HepG2 (cell line): ENCODE data around the gene FANCF. TPM values are rescaled to one million over a fixed set of nuclear protein-coding genes. Genes with fewer than 3 reads are reported as not detected.

ENCODE experiments used
- ATAC-seq: fragments of 200-7000 bp; cut with Tn5 transposase; 3 replicates; pipeline ENCODE4 v1.9.1; 2020; ENCODE audit warnings: mild to moderate bottlenecking, moderate library complexity
- BruUV-seq: library from RNA; stranded (reverse); fragments of 400-500 nt; replicated peaks from 2 replicates; lab custom pipeline; 2021; lab: Mats Ljungman, UMichigan
- CTCF ChIA-PET: fragments of 300-600 bp; formaldehyde crosslinking; extraction: SDS; loops from one replicate; lab custom pipeline; 2021; ENCODE audit warnings: low total read pairs, inconsistent platforms, low intra/inter-chr PET ratio; lab: Yijun Ruan, JAX
- POLR2A ChIA-PET: fragments of 350-600 bp; sonication (Branson Sonifier 250); formaldehyde crosslinking; loops from one replicate; lab custom pipeline; 2020; ENCODE audit warnings: antibody characterized with exemption, inconsistent platforms; lab: Yijun Ruan, JAX
- DNase-seq: peaks from one replicate; pipeline ENCODE4 v3.0.0-alpha.2; 2015; ENCODE audit warnings: low spot score
- FAIRE-seq: peaks from 3 replicates; lab custom pipeline; 2011; peaks lifted over from hg19 to GRCh38; lab: Jason Lieb, UNC
- H2AFZ ChIP-seq: one replicate; pipeline ENCODE4 v1.6.1; 2011; ENCODE audit warnings: low read length, inconsistent platforms
- H3K27ac ChIP-seq: fragments of 300-600 bp; 3 replicates; pipeline ENCODE4 v1.8.0; 2011; ENCODE audit warnings: mixed run types, mild to moderate bottlenecking, mixed read lengths, low read length, inconsistent platforms; ENCODE audit not compliant: insufficient read depth; ENCODE audit errors: extremely low read length
- H3K27me3 ChIP-seq, 2 experiments: fragments of 200-600 bp in 1 of 2; 2 replicates in 1 of 2; 3 replicates in 1 of 2; pipeline versions ENCODE4 v1.6.0 to v1.8.0; 2011; ENCODE audit warnings: low read length in 2 of 2, mild to moderate bottlenecking in 2 of 2, moderate library complexity in 2 of 2, inconsistent platforms in 1 of 2; ENCODE audit not compliant: insufficient read depth in 2 of 2, control insufficient read depth in 1 of 2
- H3K36me3 ChIP-seq, 2 experiments: fragments of 200-600 bp in 1 of 2; replicated peaks in 1 of 2; 2 replicates in 1 of 2; 3 replicates in 1 of 2; pipeline versions ENCODE4 v1.5.1 to v1.8.0; 2011; ENCODE audit warnings: low read length in 2 of 2, inconsistent platforms in 1 of 2; ENCODE audit not compliant: insufficient read depth in 2 of 2, control insufficient read depth in 1 of 2
- H3K4me1 ChIP-seq: 2 replicates; pipeline ENCODE4 v1.5.1; 2012; ENCODE audit warnings: low read length, inconsistent platforms; ENCODE audit not compliant: insufficient read depth
- H3K4me2 ChIP-seq: 2 replicates; pipeline ENCODE4 v1.6.0; 2011; ENCODE audit warnings: low read depth, low read length, inconsistent platforms
- H3K4me3 ChIP-seq, 3 experiments: fragments of 200-600 bp in 1 of 3; sonication (generic), shearing (Covaris generic) in 1 of 3; replicated peaks in 1 of 3; 2 replicates each; pipeline ENCODE4 v1.5.1; 2011 to 2016; ENCODE audit warnings: low read length in 3 of 3, inconsistent platforms in 2 of 3, low read depth in 2 of 3, mild to moderate bottlenecking in 2 of 3, control low read depth in 1 of 3, mixed read lengths in 1 of 3; ENCODE audit not compliant: insufficient read depth in 1 of 3
- H3K79me2 ChIP-seq: one replicate; pipeline ENCODE4 v1.6.1; 2011; ENCODE audit warnings: low read length, inconsistent platforms; ENCODE audit not compliant: insufficient read depth
- H3K9ac ChIP-seq: 2 replicates; pipeline ENCODE4 v1.6.0; 2011; ENCODE audit warnings: mild to moderate bottlenecking, low read depth, low read length, inconsistent platforms; ENCODE audit not compliant: insufficient read depth
- H3K9me3 ChIP-seq: 2 replicates; pipeline ENCODE4 v1.5.1; 2012; ENCODE audit warnings: mild to moderate bottlenecking, low read length
- H4K20me1 ChIP-seq: 2 replicates; pipeline ENCODE4 v1.6.0; 2011; ENCODE audit warnings: inconsistent platforms, mild to moderate bottlenecking, low read length, moderate library complexity; ENCODE audit not compliant: insufficient read depth
- ARID4A ChIP-seq: sonication (generic); formaldehyde crosslinking; IDR thresholded peaks from 2 replicates; pipeline ENCODE4 v1.5.0; 2020; ENCODE audit warnings: mild to moderate bottlenecking, missing genetic modification reagents, borderline replicate concordance
- ATM ChIP-seq: fragments of 450-650 bp; IDR thresholded peaks from 2 replicates; pipeline ENCODE4 v1.7.1; 2017; ENCODE audit warnings: mild to moderate bottlenecking, borderline replicate concordance
- HMGA1 ChIP-seq: sonication (generic); formaldehyde crosslinking; conservative IDR thresholded peaks from 2 replicates; pipeline ENCODE4 v1.4.0; 2020; ENCODE audit warnings: missing genetic modification reagents
- KIAA2018 ChIP-seq: sonication (generic); formaldehyde crosslinking; IDR thresholded peaks from 2 replicates; pipeline ENCODE4 v1.5.0; 2020; ENCODE audit warnings: mild to moderate bottlenecking, missing genetic modification reagents, borderline replicate concordance
- NRL ChIP-seq: sonication (generic); formaldehyde crosslinking; IDR thresholded peaks from 2 replicates; pipeline ENCODE4 v1.5.0; 2020; ENCODE audit warnings: missing genetic modification reagents, mild to moderate bottlenecking, moderate library complexity, borderline replicate concordance
- YY1 ChIP-seq: IDR thresholded peaks from 2 replicates; pipeline ENCODE4 v1.6.1; 2011; ENCODE audit warnings: low read length, low read depth, moderate library complexity, mild to moderate bottlenecking; ENCODE audit not compliant: insufficient read depth, insufficient replicate concordance
- ZNF276 ChIP-seq: sonication (generic); formaldehyde crosslinking; IDR thresholded peaks from 2 replicates; pipeline ENCODE4 v1.4.0; 2020; ENCODE audit warnings: mild to moderate bottlenecking, low read depth, missing genetic modification reagents
- ZNF496 ChIP-seq: sonication (generic); formaldehyde crosslinking; IDR thresholded peaks from 2 replicates; pipeline ENCODE4 v1.8.1; 2023; ENCODE audit warnings: mild to moderate bottlenecking, moderate library complexity, missing genetic modification reagents; ENCODE audit not compliant: insufficient replicate concordance
- ZNF614 ChIP-seq: IDR thresholded peaks from 2 replicates; pipeline ENCODE4 v1.6.1; 2018; ENCODE audit warnings: missing biosample characterization, missing genetic modification reagents, inconsistent platforms, borderline replicate concordance
- WGBS: methylation state at CpG from one replicate; pipeline ENCODE4 v1.1.6; 2017; ENCODE audit warnings: low lambda C conversion rate; 5-methylcytosine and 5-hydroxymethylcytosine counted together
- in situ Hi-C: cut with HindIII; loops from 2 replicates; pipeline ENCODE4 v1.10.0; 2017; ENCODE audit warnings: low pct_unique_long_range_greater_than_20kb; ENCODE audit not compliant: extremely low pct_ligation_motif_present
- intact Hi-C: fragments of 100-400 bp; cut with micrococcal nuclease; formaldehyde crosslinking; loops from one replicate; pipeline ENCODE4 v1.10.0; 2022; ENCODE audit not compliant: unreplicated experiment
- polyA plus RNA-seq, 8 experiments: library from polyadenylated mRNA; depleted of rRNA in 3 of 8; stranded (reverse) in 7 of 8; unstranded in 1 of 8; fragments of >200 nt; fragmentation: Illumina TruSeq in 4 of 8; extraction: Trizol in 4 of 8; gene quantifications; 2 replicates each; pipeline versions ENCODE4 v1.2.1 to v1.2.3, GENCODE V29; 2011 to 2016; ENCODE audit warnings: low read depth in 4 of 8, missing spikeins in 1 of 8, mixed read lengths in 1 of 8; ENCODE audit not compliant: insufficient read depth in 1 of 8
- total RNA-seq, 5 experiments: library from RNA; depleted of rRNA; stranded (reverse); fragments of >200 nt; fragmentation: Illumina TruSeq; extraction: Trizol; gene quantifications; 2 replicates each; pipeline ENCODE4 v1.2.3, GENCODE V29; 2016; ENCODE audit warnings: low read depth in 1 of 5

The FANCF gene
- total and polyA plus RNA-seq, 2 of the 13 experiments (the other 11 are each of a cell fraction or from before 2014, with no cell fraction given) = 2.5 to 9.7 TPM

GRCh38 chr11:22577854-22578253, 47.8 kb downstream of the FANCF start:
- intact Hi-C loops = no loop called here

More at GRCh38 chr11:22577854-22578253, 47.8 kb downstream of the FANCF start:
- Histone ChIP-seq H3K4me1 (no peaks in the 10 kb centered on the region), H3K27ac (no peak overlapping the region), H3K36me3 (no peaks in the 10 kb centered on the region), H3K79me2 (no peaks in the 10 kb centered on the region), H3K4me2 (no peak overlapping the region), H3K27me3 (no peaks in the 10 kb centered on the region; a peak in 1 of 5 replicates), H4K20me1 (no peaks in the 10 kb centered on the region), H2AFZ (no peak overlapping the region), H3K4me3 (no peak overlapping the region), H3K9me3 (no peaks in the 10 kb centered on the region), H3K9ac (no peak overlapping the region)
- no peak for ATAC-seq
- POLR2A ChIA-PET = no interaction called here
- FAIRE-seq = no peak
- WGBS = 1% methylated on average over 2 of the region's 2 CpGs
- TF ChIP-seq ZNF276 (CRISPR knock-in tag) = no peak
- TF ChIP-seq ZNF614 (CRISPR knock-in tag) = no peak
- TF ChIP-seq YY1 = no peak
- TF ChIP-seq NRL (CRISPR knock-in tag) = no peak
- no peak for TF ChIP-seq ARID4A (CRISPR knock-in tag)
- TF ChIP-seq ATM = no peak
- TF ChIP-seq KIAA2018 (CRISPR knock-in tag) = no peak
- no peak for TF ChIP-seq HMGA1 (CRISPR knock-in tag)
- no peak for TF ChIP-seq ZNF496
- DNase-seq = no peak
- CTCF ChIA-PET = no interaction called here
- in situ Hi-C loops = no loop called here
- BruUV-seq = no TSS peak
